Thoracic aorta (tissue), 2 donors: ENCODE data around the gene LINGO3. TPM values are rescaled to one million over a fixed set of nuclear protein-coding genes. Genes with fewer than 3 reads are reported as not detected.

Experiments used
- ATAC-seq: fragments of 150-250 bp; one replicate; pipeline ENCODE4 v1.8.0; 2017; ENCODE audit warnings: low read depth; ENCODE audit not compliant: insufficient number of reproducible peaks, low FRiP score
- DNase-seq: peaks from one replicate; pipeline ENCODE4 v3.0.0-alpha.2; 2020; ENCODE audit warnings: low spot score
- H3K27ac ChIP-seq, 2 donors: fragments of 200-600 bp; sonication (generic); 1 replicate in 1 of 2; 2 replicates in 1 of 2; pipeline ENCODE4 v1.5.1; 2016; ENCODE audit warnings: mild to moderate bottlenecking in 2 of 2, moderate library complexity in 2 of 2
- H3K27me3 ChIP-seq: fragments of 200-600 bp; sonication (generic); replicated peaks from 2 replicates; pipeline ENCODE4 v1.6.0; 2016; ENCODE audit warnings: mild to moderate bottlenecking; ENCODE audit not compliant: insufficient read depth
- H3K36me3 ChIP-seq: fragments of 200-600 bp; sonication (generic); one replicate; pipeline ENCODE4 v1.5.1; 2016
- H3K4me1 ChIP-seq, 2 donors: fragments of 200-600 bp; sonication (generic); 1 replicate in 1 of 2; 2 replicates in 1 of 2; pipeline versions ENCODE4 v1.5.1 to v1.6.0; 2016; ENCODE audit warnings: low read depth in 2 of 2, mild to moderate bottlenecking in 1 of 2; ENCODE audit not compliant: control insufficient read depth in 1 of 2
- H3K4me3 ChIP-seq: fragments of 200-600 bp; sonication (generic); 2 replicates; pipeline ENCODE4 v1.5.1; 2016; ENCODE audit warnings: mild to moderate bottlenecking
- H3K9me3 ChIP-seq: fragments of 200-600 bp; sonication (generic); 2 replicates; pipeline ENCODE4 v1.5.1; 2016
- CTCF ChIP-seq: fragments of 200-600 bp; sonication (generic); IDR thresholded peaks from one replicate; pipeline ENCODE4 v1.5.1; 2019; ENCODE audit warnings: antibody characterized with exemption
- total RNA-seq, 2 donors: library from RNA; depleted of rRNA; stranded (reverse); fragments of >200 nt; gene quantifications; one replicate each; pipeline versions ENCODE4 v1.1.0 to v1.2.3, GENCODE V29; 2016

Gene LINGO3
- total RNA-seq, 2 donors from 2014 or later: 0.27 TPM; not detected in 1

- Histone ChIP-seq H3K4me3 (no peak overlapping the region), H3K36me3 (no peaks in the 10 kb centered on the region), H3K27ac (no peak overlapping the region), H3K27me3 (peaks cover 5% of the 10 kb centered on the region), H3K9me3 (peaks cover 3% of the 10 kb centered on the region), H3K4me1 (peaks cover 0 to 6% of the 10 kb centered on the region in 2 donors)
- ATAC-seq (no peak), DNase-seq (no peak)
- no peak for TF ChIP-seq CTCF
Observed at GRCh38 chr19:2315121-2315817, 7.3 kb upstream of the LINGO3 start.

- Histone ChIP-seq H3K9me3 (peaks cover 3% of the 10 kb centered on the region), H3K27me3 (peaks cover 10% of the 10 kb centered on the region), H3K27ac (no peak overlapping the region), H3K4me3 (no peak overlapping the region), H3K36me3 (no peaks in the 10 kb centered on the region), H3K4me1 (peaks cover 0 to 4% of the 10 kb centered on the region in 2 donors)
- ATAC-seq (no peak), DNase-seq (no peak)
- no peak for TF ChIP-seq CTCF
Observed at GRCh38 chr19:2312820-2313501, 5.0 kb upstream of the LINGO3 start.

- Histone ChIP-seq H3K9me3 (peaks cover 3% of the 10 kb centered on the region), H3K27ac (no peak overlapping the region), H3K4me1 (peaks cover 0 to 8% of the 10 kb centered on the region in 2 donors), H3K36me3 (no peaks in the 10 kb centered on the region), H3K27me3 (peaks cover 17% of the 10 kb centered on the region), H3K4me3 (no peak overlapping the region)
- TF ChIP-seq CTCF: no peak
- DNase-seq (no peak), ATAC-seq (no peak)
Observed at GRCh38 chr19:2311093-2311492, 3.1 kb upstream of the LINGO3 start.

- no peak for TF ChIP-seq CTCF
- Histone ChIP-seq H3K36me3 (no peaks in the 10 kb centered on the region), H3K27ac (no peak overlapping the region), H3K4me1 (peaks cover 0 to 8% of the 10 kb centered on the region in 2 donors), H3K4me3 (no peak overlapping the region), H3K9me3 (no peaks in the 10 kb centered on the region), H3K27me3 (peaks cover 17% of the 10 kb centered on the region)
- DNase-seq (no peak), ATAC-seq (no peak)
Observed at GRCh38 chr19:2309734-2310362, 1.9 kb upstream of the LINGO3 start.

- Histone ChIP-seq H3K27ac (no peak overlapping the region), H3K4me1 (peaks cover 0 to 10% of the 10 kb centered on the region in 2 donors), H3K9me3 (no peaks in the 10 kb centered on the region), H3K4me3 (no peak overlapping the region), H3K27me3 (peaks cover 14% of the 10 kb centered on the region), H3K36me3 (no peaks in the 10 kb centered on the region)
- no peak for DNase-seq
- no peak for ATAC-seq
- no peak for TF ChIP-seq CTCF
Observed at GRCh38 chr19:2307518-2308012, 389 bp downstream of the LINGO3 start.
